GM18498 (cell line): ENCODE measurements around the gene PBX1.

ENCODE experiments used
- ATAC-seq: cut with Tn5 transposase; IDR thresholded peaks from one replicate; pipeline ENCODE4 v1.9.1; 2021; ENCODE audit warnings: mild to moderate bottlenecking, moderate library complexity; ENCODE audit not compliant: unreplicated experiment

Gene PBX1

DNA sequence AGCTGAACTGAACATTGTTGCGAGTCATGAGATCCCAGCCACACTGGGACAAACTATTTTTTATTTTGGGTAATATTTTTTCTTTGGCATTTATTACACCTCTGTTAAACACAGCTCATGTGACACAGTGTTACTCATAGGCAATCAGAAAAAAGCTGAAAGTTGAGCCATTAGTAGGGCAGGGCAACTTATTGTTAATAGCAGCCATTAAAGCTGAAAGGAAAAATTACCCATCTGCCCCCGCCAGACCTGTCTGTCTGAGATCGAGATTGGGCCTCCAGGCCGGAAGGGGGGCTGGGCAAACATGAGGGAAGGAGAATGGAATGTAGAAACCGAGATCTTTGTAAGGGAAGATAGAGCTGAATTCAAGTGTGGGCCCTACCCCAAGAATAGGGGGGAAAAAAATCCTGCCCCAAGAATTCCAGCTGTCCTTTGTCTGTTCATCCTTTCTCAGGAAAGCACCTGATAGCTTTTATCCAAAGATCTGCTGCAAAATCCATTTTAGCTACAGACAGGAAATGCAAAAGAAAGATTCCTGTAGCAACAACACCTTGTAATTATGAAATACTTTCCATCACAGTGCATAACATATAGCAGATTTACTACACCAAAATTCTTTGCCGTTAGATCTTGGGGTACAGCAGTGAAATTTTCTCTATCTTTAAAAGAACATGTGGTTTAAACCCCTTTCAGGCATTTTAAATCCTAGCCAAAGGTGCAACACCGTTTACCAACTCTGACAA lies 212.8 kb downstream of the PBX1 start:
- no peak for ATAC-seq

DNA sequence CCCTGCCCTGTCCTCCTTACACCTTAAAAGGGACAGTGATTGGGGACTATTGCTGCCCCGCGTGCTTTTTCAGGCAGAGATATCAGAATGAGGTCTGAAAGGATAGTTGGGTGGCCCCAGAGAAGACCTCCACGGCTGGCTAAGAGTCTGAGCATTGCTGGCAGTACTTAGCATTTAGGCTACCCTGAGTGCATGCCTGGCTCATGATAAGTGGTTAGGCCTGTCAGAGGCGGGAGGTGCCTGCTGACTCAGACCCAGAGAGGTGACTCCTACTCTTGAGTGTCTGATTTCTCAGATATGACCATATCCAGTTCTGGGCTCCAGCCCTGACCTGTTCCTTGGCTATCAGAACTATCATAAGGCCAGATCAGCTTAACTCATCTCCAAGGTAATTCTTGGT lies 213.7 kb downstream of the PBX1 start:
- peak; percentile 88 for ATAC-seq

DNA sequence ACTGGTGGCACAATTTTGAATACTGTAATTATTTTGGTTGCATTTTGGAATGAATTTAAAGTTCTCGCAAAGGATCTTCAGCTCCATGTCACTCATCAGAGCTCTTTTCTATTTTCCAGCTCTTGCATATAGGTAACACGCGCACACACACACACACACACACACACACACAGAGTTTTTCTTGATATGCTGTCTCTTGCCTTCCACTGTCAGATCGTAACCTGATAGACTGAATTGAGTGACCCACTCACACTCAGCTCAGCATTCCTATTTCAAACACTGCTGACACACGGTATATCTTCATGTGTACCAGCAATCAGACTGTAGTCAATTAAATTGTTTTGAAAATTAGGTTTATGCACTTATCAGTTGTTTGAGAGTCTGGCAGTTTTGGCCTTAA lies 214.1 kb downstream of the PBX1 start:
- ATAC-seq: no peak

DNA sequence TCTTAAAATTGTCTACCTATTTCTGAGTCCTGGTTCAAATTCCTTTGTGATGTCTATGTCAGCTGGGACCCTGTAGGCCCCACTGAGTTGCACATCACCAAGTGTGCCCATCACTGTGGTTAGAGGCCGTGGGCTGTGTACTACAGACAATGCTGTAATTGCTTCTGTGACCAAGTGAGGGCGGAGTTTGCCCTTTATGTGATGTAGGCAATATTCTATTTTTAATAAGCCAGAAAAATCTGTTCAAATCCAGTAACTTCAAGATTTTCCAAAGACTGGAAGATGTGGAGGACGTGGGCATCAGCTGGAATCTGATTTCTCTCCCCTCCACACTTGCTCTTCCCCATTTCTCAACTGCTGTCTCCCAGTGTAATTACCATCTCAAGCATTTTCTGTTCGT lies 215.4 kb downstream of the PBX1 start:
- ATAC-seq: no peak

DNA sequence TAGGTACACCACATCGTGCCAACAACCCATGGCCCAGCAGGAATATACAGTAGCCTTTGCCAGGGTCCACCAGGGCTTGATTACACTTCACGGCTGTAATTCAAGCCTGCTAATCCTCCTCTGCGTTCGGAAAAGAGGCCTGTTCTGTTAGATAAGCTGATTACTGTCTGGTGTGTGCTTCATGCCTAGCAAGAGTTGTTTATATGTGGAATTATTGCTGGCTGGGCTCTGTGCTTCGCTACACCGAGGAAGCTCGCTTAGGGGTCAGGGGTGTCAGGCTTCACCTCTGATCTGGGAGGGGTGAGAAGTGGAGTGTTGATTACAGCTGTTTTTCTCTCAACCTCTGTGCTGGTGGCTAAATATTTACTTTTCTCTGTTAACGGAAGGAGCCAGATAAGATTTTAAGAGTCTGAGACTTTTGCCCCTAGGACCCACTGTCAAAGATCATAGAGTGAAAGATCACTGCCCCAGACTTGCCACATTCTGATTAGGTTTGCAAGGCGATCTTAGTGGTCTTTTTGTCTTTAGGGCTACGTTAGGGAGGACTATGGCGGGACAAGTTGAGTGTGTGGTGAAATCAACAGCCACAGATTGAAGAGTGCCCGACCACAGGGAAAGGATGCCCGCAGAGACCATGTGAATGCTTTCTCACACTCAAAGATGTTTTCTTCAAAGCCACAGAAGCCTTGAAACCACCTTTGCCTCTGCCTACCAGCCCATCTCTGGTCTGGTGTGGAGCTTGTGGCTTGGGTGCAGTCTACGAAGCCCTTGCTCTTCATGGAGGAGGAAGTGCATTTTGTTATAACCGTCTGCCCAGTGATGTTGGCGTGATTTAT lies 216.1 kb downstream of the PBX1 start:
- ATAC-seq: no peak

DNA sequence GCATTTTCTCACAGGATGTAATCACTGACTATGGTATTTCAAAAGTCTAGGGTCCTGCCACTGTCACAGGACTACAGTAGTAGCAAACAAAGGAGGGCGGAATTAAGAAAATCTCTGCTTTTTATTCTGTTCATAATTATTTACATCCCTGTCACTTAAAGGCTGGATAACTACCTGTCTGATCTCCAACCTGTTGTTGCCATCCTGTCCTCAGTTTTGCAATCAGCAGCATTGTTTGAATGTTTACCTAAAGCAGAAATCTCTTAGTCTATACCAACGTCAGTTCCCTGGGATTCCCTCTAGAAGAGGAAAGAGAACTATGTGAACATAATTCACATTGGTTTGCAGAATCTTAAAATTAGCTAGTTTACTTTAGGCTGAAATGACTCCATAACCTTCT lies 218.5 kb downstream of the PBX1 start:
- no peak for ATAC-seq

- no peak for ATAC-seq
Observed at GRCh38 chr1:164779376-164779775, 220.4 kb downstream of the PBX1 start.

- ATAC-seq: no peak
Observed at GRCh38 chr1:164780111-164780812, 221.3 kb downstream of the PBX1 start.

GRCh38 chr1:164780863-164781262 lies 221.9 kb downstream of the PBX1 start:
- no peak for ATAC-seq

- ATAC-seq: no peak
Observed at GRCh38 chr1:164781972-164782371, 223.0 kb downstream of the PBX1 start.

- no peak for ATAC-seq
Observed at GRCh38 chr1:164783778-164784555, 225.0 kb downstream of the PBX1 start.

- ATAC-seq: no peak
Observed at GRCh38 chr1:164784960-164785359, 226.0 kb downstream of the PBX1 start.

DNA sequence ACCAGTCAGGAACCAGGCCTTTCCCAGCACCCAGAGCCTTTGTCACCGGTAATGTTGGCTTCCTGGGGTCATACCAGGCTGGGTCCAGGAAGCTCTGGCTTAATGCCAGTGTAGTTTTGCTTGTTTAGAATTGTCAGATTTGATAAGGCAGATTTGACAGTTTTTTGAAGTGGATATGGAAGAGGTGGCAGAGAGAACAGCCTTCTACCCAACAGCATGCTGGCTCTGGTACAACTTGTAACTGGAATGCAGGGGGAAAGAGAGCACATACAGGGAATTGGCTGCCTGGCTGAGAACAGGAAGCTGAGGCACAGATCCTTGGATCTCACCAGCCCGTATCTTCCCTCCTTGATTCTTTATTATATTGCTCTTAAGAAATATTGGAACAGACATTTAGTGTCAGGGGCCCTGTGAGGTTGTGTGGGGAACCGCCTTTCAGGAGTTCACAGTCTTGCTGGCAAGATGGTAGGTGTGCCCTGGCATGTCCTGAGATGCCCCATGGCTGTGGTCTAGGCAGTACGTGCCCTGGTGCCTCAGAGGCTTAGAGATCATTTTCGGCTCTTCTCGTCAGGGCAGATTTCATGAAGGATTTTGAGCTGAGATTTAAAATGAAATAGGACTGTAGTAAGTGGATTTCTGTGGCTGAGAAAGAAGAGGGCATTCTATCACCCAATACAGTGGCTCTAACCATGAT lies 227.0 kb downstream of the PBX1 start:
- no peak for ATAC-seq

- ATAC-seq: peak; percentile 95
Observed at GRCh38 chr1:164786980-164787833, 228.2 kb downstream of the PBX1 start.

DNA sequence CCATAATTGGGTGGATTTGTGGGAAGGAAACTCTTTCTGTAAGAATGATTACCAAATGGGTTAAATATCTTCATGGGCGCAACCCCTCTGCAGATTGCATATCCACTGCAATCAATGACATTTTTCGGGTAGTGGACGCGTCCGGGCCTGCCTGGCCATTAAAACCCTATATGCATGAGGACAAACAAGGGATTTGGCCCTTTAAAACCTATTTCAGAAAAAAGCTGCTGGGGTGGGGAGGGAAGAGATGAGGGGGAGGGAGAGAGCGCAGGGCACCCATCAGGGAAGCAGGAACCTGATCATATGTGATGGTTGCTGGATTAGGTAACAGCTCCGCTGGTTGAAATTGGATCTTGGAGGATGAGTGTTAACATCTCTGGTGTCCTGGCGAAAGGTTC lies 228.8 kb downstream of the PBX1 start:
- no peak for ATAC-seq

DNA sequence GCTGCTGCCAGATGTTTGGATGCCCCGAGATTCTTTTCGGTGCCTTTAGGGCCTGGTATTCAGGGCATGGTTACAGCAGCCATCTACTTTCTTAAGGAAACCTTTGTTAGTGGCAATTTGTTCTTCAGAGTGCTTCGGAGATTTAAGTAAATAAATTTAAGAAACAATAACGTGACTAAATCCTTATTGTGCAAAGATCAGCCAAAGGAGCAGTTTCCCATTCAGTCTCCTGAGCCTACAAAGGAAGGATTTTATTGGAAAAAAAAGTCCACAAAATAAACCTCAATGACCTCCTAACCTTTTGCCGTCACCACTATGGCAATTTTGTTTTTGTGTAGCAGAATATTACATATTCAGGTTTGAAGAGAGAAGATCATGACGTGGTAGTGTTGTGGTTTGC lies 231.1 kb downstream of the PBX1 start:
- no peak for ATAC-seq

DNA sequence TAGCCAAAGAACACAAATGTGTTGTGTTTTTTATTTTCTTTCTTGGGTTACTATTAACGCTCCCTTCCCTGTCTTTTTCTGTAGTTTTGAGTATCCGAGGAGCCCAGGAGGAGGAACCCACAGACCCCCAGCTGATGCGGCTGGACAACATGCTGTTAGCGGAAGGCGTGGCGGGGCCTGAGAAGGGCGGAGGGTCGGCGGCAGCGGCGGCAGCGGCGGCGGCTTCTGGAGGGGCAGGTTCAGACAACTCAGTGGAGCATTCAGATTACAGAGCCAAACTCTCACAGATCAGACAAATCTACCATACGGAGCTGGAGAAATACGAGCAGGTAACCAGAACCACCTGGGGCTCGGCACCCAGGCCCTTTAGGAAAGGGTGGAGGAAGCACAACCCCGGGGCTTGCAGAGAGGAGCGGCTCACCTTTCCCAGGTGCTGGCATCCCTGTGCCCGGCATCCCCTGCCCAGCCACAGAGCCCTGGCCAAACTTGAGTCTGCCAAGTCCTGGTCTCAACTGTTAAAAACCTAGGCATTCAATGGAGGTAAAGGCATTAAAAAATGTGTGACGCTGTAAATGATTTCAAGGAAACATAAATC lies 233.5 kb downstream of the PBX1 start:
- no peak for ATAC-seq

DNA sequence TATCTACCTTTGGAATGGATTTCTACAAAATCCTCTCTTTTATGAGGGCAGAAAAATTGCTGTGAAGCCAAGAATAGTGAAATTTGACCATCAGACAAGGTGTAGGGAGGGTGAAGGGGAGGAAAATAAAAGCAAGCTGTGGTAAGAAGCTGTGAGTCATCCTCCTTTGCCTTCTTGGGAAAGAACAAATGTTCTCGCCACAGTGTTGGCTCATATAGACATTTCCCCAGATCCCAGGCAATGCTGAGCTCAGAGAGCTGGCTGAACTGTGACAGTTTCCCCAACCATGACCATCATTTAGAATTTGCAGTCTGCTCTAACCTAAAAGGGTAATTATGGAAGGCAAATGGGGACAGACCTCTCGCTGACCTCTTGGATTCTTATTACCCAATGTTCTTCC lies 235.4 kb downstream of the PBX1 start:
- no peak for ATAC-seq

DNA sequence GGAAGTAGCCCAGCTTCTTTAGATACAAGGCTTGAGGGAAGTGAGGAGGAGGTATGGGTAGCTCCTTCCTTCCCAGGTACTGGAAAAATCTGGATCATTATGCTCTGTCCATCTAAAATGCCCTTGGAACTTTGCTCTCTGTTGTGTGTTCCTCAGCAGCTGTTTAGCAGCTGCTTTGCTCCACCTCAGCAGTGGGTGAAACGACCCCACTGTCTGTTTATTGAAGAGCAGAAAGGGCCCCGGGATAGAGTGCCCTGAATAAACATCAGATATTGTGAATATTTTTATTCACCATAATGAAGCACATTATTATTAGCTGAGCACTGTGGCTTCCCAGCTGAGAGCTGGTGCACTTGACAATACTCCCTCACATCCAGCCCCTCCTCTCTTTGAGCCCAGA lies 237.9 kb downstream of the PBX1 start:
- no peak for ATAC-seq
